GM23338 (cell line): ENCODE measurements around the gene GAS6. TPM values are rescaled to one million over a fixed set of nuclear protein-coding genes. Genes with fewer than 3 reads are reported as not detected.

Experiments used
- ATAC-seq: fragments of 200-7000 bp; cut with Tn5 transposase; 3 replicates; pipeline ENCODE4 v1.9.1; 2020
- DNase-seq: peaks from one replicate; pipeline ENCODE4 v3.0.0-alpha.2; 2015; ENCODE audit warnings: low spot score
- H2AFZ ChIP-seq: fragments of 200-600 bp; sonication (generic); 2 replicates; pipeline ENCODE4 v1.8.0; 2016; ENCODE audit warnings: antibody characterized with exemption, mild to moderate bottlenecking, moderate library complexity
- H3F3A ChIP-seq: fragments of 200-600 bp; sonication (generic); replicated peaks from 2 replicates; pipeline ENCODE4 v1.8.0; 2017; ENCODE audit warnings: antibody characterized with exemption, mixed run types, low read depth
- H3K27ac ChIP-seq: fragments of 200-600 bp; sonication (generic); 2 replicates; pipeline ENCODE4 v1.6.1; 2016; ENCODE audit warnings: low read depth
- H3K27me3 ChIP-seq: fragments of 200-600 bp; sonication (generic); 2 replicates; pipeline ENCODE4 v1.8.0; 2016; ENCODE audit warnings: mild to moderate bottlenecking, mixed run types, moderate library complexity; ENCODE audit not compliant: insufficient read depth
- H3K36me3 ChIP-seq: fragments of 200-600 bp; sonication (generic); 2 replicates; pipeline ENCODE4 v1.8.0; 2016; ENCODE audit warnings: mild to moderate bottlenecking; ENCODE audit not compliant: insufficient read depth
- H3K4me1 ChIP-seq: fragments of 200-600 bp; sonication (generic); 2 replicates; pipeline ENCODE4 v1.8.0; 2016; ENCODE audit warnings: mild to moderate bottlenecking, moderate library complexity; ENCODE audit not compliant: insufficient read depth
- H3K4me2 ChIP-seq: fragments of 200-600 bp; sonication (generic); 2 replicates; pipeline ENCODE4 v1.7.1; 2017; ENCODE audit warnings: mixed run types
- H3K4me3 ChIP-seq: fragments of 200-600 bp; sonication (generic); 2 replicates; pipeline ENCODE4 v1.6.1; 2016; ENCODE audit warnings: mixed run types
- H3K79me2 ChIP-seq: fragments of 200-600 bp; sonication (generic); replicated peaks from 2 replicates; pipeline ENCODE4 v1.8.0; 2017; ENCODE audit warnings: mild to moderate bottlenecking; ENCODE audit not compliant: insufficient read depth
- H3K9me2 ChIP-seq: fragments of 200-600 bp; sonication (generic); 2 replicates; pipeline ENCODE4 v1.8.0; 2017; ENCODE audit not compliant: insufficient read depth
- H4K20me1 ChIP-seq: fragments of 200-600 bp; sonication (generic); replicated peaks from 2 replicates; pipeline ENCODE4 v1.8.0; 2017; ENCODE audit warnings: mild to moderate bottlenecking; ENCODE audit not compliant: insufficient read depth
- H3K27ac Mint-ChIP-seq: 2 replicates; pipeline ENCODE4 v1.8.0; 2020; ENCODE audit warnings: inconsistent platforms, mild to moderate bottlenecking, moderate library complexity, mixed read lengths
- H3K27me3 Mint-ChIP-seq: 3 replicates; pipeline ENCODE4 v1.8.0; 2022; ENCODE audit warnings: low read depth, mild to moderate bottlenecking, moderate library complexity, mixed read lengths, inconsistent platforms; ENCODE audit not compliant: insufficient read depth, poor library complexity
- H3K36me3 Mint-ChIP-seq: 3 replicates; pipeline ENCODE4 v1.8.0; 2021; ENCODE audit warnings: low read depth, mild to moderate bottlenecking, inconsistent platforms, moderate library complexity, mixed read lengths
- H3K4me1 Mint-ChIP-seq: 3 replicates; pipeline ENCODE4 v1.8.0; 2020; ENCODE audit warnings: mild to moderate bottlenecking, inconsistent platforms, mixed read lengths
- H3K4me3 Mint-ChIP-seq: 3 replicates; pipeline ENCODE4 v1.8.0; 2021; ENCODE audit warnings: moderate library complexity, mild to moderate bottlenecking, inconsistent platforms, mixed read lengths
- H3K9me3 Mint-ChIP-seq: 3 replicates; pipeline ENCODE4 v1.8.0; 2020; ENCODE audit warnings: moderate library complexity, mild to moderate bottlenecking, inconsistent platforms, mixed read lengths
- CREB1 ChIP-seq: fragments of 250-450 bp; sonication (Bioruptor Pico); IDR thresholded peaks from 2 replicates; pipeline ENCODE4 v1.5.0; 2020; ENCODE audit warnings: low read depth, mild to moderate bottlenecking, moderate library complexity
- CTCF ChIP-seq, 2 experiments: fragments of 200-600 bp in 1 of 2; sonication (generic) in 1 of 2; conservative IDR thresholded peaks; 2 replicates each; pipeline versions ENCODE4 v1.5.1 to v1.6.1; 2016 to 2017; ENCODE audit warnings: antibody characterized with exemption in 2 of 2, low read depth in 2 of 2, mild to moderate bottlenecking in 2 of 2, moderate library complexity in 1 of 2
- ETS1 ChIP-seq: IDR thresholded peaks from 2 replicates; pipeline ENCODE4 v1.6.1; 2016; ENCODE audit warnings: antibody characterized with exemption
- EZH2 ChIP-seq: fragments of 200-600 bp; sonication (generic); IDR thresholded peaks from one replicate; pipeline ENCODE4 v1.8.0; 2017; ENCODE audit warnings: antibody characterized with exemption, mild to moderate bottlenecking, low read depth; ENCODE audit not compliant: unreplicated experiment
- JUNB ChIP-seq: IDR thresholded peaks from one replicate; pipeline ENCODE4 v1.6.1; 2016; ENCODE audit warnings: antibody characterized with exemption; ENCODE audit not compliant: unreplicated experiment
- ZNF462 ChIP-seq: fragments of 250-450 bp; sonication (Bioruptor Pico); IDR thresholded peaks from 2 replicates; pipeline ENCODE4 v1.5.0; 2020; ENCODE audit warnings: mild to moderate bottlenecking, moderate library complexity
- polyA plus RNA-seq: library from polyadenylated mRNA; unstranded; fragments of >200 nt; fragmentation: Nextera tagmentation; extraction: Ambion mirVana; gene quantifications from 2 replicates; pipeline ENCODE4 v1.2.1, GENCODE V29; 2016
- total RNA-seq: library from RNA; depleted of rRNA; stranded (reverse); fragments of >200 nt; shearing (Covaris generic); gene quantifications from 2 replicates; pipeline ENCODE4 v1.2.3, GENCODE V29; 2014

Gene GAS6
- total and polyA plus RNA-seq, 2 experiments from 2014 or later, result 7.9 to 21.2 TPM

GRCh38 chr13:113864273-113864890 is 506 bp upstream of the GAS6 start:
- peaks cover 37% of the 10 kb centered on the region for H3K27me3 Mint-ChIP-seq
- Histone ChIP-seq H3K9me2 (no peaks in the 10 kb centered on the region), H2AFZ (peak overlapping the region; percentile 78), H3K4me3 (peak overlapping the region; percentile 73), H3K4me1 (peaks cover 34% of the 10 kb centered on the region), H3K36me3 (no peaks in the 10 kb centered on the region), H3K79me2 (peaks cover 5% of the 10 kb centered on the region; the same call in 1 of the 2 replicates), H4K20me1 (no peaks in the 10 kb centered on the region), H3K27ac (no peak overlapping the region), H3K4me2 (peak overlapping the region; percentile 76), H3K27me3 (peaks cover 33% of the 10 kb centered on the region), H3F3A (peaks cover 19% of the 10 kb centered on the region; the same call in 1 of the 2 replicates)
- peaks cover 7% of the 10 kb centered on the region for H3K36me3 Mint-ChIP-seq
- H3K9me3 Mint-ChIP-seq, result peaks cover 8% of the 10 kb centered on the region; the same call in 1 of the 3 replicates
- H3K4me1 Mint-ChIP-seq, result peaks cover 39% of the 10 kb centered on the region
- DNase-seq (no peak), ATAC-seq (no peak)
- peak overlapping the region; percentile 80 for H3K4me3 Mint-ChIP-seq
- peak overlapping the region; percentile 28; the same call in 1 of the 2 replicates for H3K27ac Mint-ChIP-seq
- peak; percentile 25 for TF ChIP-seq EZH2
- TF ChIP-seq ZNF462 (CRISPR knock-in tag), result no peak
- no peak for TF ChIP-seq CTCF (conservative IDR thresholded peaks at IDR 0.05; ENCODE audit: low read depth in 2 of 2)
- TF ChIP-seq CREB1, result no peak
- no peak for TF ChIP-seq ETS1
- no peak for TF ChIP-seq JUNB
